ENCODE measurements around the gene KXD1.
A peak's percentile ranks its signal among the peaks of the same experiment; 100 is the strongest.
"Not testable (repeated sequence)": the region's sequence is repeated elsewhere in the genome, so short reads cannot be mapped to it uniquely, and the experiment has no call there.

KXD1 gene

GRCh38 chr19:18599485-18599884, 41.8 kb downstream of the KXD1 start:
- H3K27me3 Mint-ChIP-seq, result peaks cover 22% of the 10 kb centered on the region
- H3K36me3 Mint-ChIP-seq (ENCODE audit: low read depth), result no peaks in the 10 kb centered on the region
- no peak overlapping the region for H3K4me3 Mint-ChIP-seq
- H3K9me3 Mint-ChIP-seq, result no peaks in the 10 kb centered on the region
- no peak overlapping the region for H3K27ac Mint-ChIP-seq
- peaks cover 17% of the 10 kb centered on the region for H3K4me1 Mint-ChIP-seq (ENCODE audit: low read depth)

GRCh38 chr19:18600692-18601397, 43.2 kb downstream of the KXD1 start:
- H3K9me3 Mint-ChIP-seq; H3K36me3 Mint-ChIP-seq (ENCODE audit: low read depth); H3K4me3 Mint-ChIP-seq; H3K27ac Mint-ChIP-seq: not testable (repeated sequence)
- Mint-ChIP-seq H3K27me3 (peaks cover 34% of the 10 kb centered on the region), H3K4me1 (ENCODE audit: low read depth) (peaks cover 12% of the 10 kb centered on the region)

GRCh38 chr19:18601875-18602274, 44.2 kb downstream of the KXD1 start:
- Mint-ChIP-seq H3K9me3 (no peaks in the 10 kb centered on the region), H3K27ac (no peak overlapping the region), H3K4me3 (no peak overlapping the region), H3K27me3 (peaks cover 34% of the 10 kb centered on the region), H3K36me3 (ENCODE audit: low read depth) (no peaks in the 10 kb centered on the region), H3K4me1 (ENCODE audit: low read depth) (peaks cover 8% of the 10 kb centered on the region)

GRCh38 chr19:18603255-18603957, 45.7 kb downstream of the KXD1 start:
- Mint-ChIP-seq H3K4me3 (no peak overlapping the region), H3K27me3 (peaks cover 44% of the 10 kb centered on the region), H3K4me1 (ENCODE audit: low read depth) (peaks cover 11% of the 10 kb centered on the region), H3K27ac (no peak overlapping the region), H3K9me3 (no peaks in the 10 kb centered on the region), H3K36me3 (ENCODE audit: low read depth) (no peaks in the 10 kb centered on the region)

- Mint-ChIP-seq H3K4me3 (no peak overlapping the region), H3K4me1 (ENCODE audit: low read depth) (peaks cover 11% of the 10 kb centered on the region), H3K9me3 (no peaks in the 10 kb centered on the region), H3K36me3 (ENCODE audit: low read depth) (no peaks in the 10 kb centered on the region), H3K27ac (no peak overlapping the region), H3K27me3 (peaks cover 52% of the 10 kb centered on the region)
These were observed 46.5 kb downstream of the KXD1 start for GRCh38 chr19:18603958-18604819.

- peaks cover 11% of the 10 kb centered on the region for H3K4me1 Mint-ChIP-seq (ENCODE audit: low read depth)
- H3K27me3 Mint-ChIP-seq, result peaks cover 58% of the 10 kb centered on the region
- H3K36me3 Mint-ChIP-seq (ENCODE audit: low read depth), result no peaks in the 10 kb centered on the region
- no peaks in the 10 kb centered on the region for H3K9me3 Mint-ChIP-seq
- no peak overlapping the region for H3K4me3 Mint-ChIP-seq
- no peak overlapping the region for H3K27ac Mint-ChIP-seq
These were observed 47.1 kb downstream of the KXD1 start for GRCh38 chr19:18604820-18605159.

GRCh38 chr19:18605196-18605545, 47.5 kb downstream of the KXD1 start:
- Mint-ChIP-seq H3K4me1 (ENCODE audit: low read depth) (peaks cover 11% of the 10 kb centered on the region), H3K27me3 (peaks cover 62% of the 10 kb centered on the region)

GRCh38 chr19:18605546-18606280, 48.0 kb downstream of the KXD1 start:
- Mint-ChIP-seq H3K4me1 (ENCODE audit: low read depth) (peaks cover 11% of the 10 kb centered on the region), H3K27me3 (peaks cover 65% of the 10 kb centered on the region), H3K27ac (no peak overlapping the region), H3K4me3 (peak overlapping the region; percentile 47), H3K36me3 (ENCODE audit: low read depth) (no peaks in the 10 kb centered on the region), H3K9me3 (no peaks in the 10 kb centered on the region)

More at GRCh38 chr19:18605196-18605545, 47.5 kb downstream of the KXD1 start:
- Mint-ChIP-seq H3K4me3 (peak overlapping the region; percentile 47), H3K36me3 (ENCODE audit: low read depth) (no peaks in the 10 kb centered on the region), H3K9me3 (no peaks in the 10 kb centered on the region), H3K27ac (no peak overlapping the region)

- H3K9me3 Mint-ChIP-seq, result no peaks in the 10 kb centered on the region
- no peak within 1 kb of the TSS for H3K4me3 Mint-ChIP-seq
- no peak within 1 kb of the TSS for H3K27ac Mint-ChIP-seq
- peaks cover 68% of the 10 kb centered on the region for H3K27me3 Mint-ChIP-seq
- H3K36me3 Mint-ChIP-seq (ENCODE audit: low read depth), result no peaks in the 10 kb centered on the region
- peaks cover 15% of the 10 kb centered on the region for H3K4me1 Mint-ChIP-seq (ENCODE audit: low read depth)
These were observed 48.9 kb downstream of the KXD1 start, which contains the start of gene CRLF1 for GRCh38 chr19:18606281-18607225. TSS of gene CRLF1 (minus strand) at chr19:18606799. CDS start at chr19:18606656, 143 bp downstream.

GRCh38 chr19:18607226-18608101, 49.8 kb downstream of the KXD1 start:
- Mint-ChIP-seq H3K27ac (no peak overlapping the region), H3K36me3 (ENCODE audit: low read depth) (no peaks in the 10 kb centered on the region), H3K9me3 (no peaks in the 10 kb centered on the region), H3K4me1 (ENCODE audit: low read depth) (peaks cover 22% of the 10 kb centered on the region), H3K27me3 (peaks cover 68% of the 10 kb centered on the region), H3K4me3 (no peak overlapping the region)

GRCh38 chr19:18608102-18608804, 50.6 kb downstream of the KXD1 start:
- peaks cover 63% of the 10 kb centered on the region for H3K27me3 Mint-ChIP-seq
- H3K36me3 Mint-ChIP-seq (ENCODE audit: low read depth), result no peaks in the 10 kb centered on the region
- H3K27ac Mint-ChIP-seq, result no peak overlapping the region
- no peak overlapping the region for H3K4me3 Mint-ChIP-seq
- peaks cover 22% of the 10 kb centered on the region for H3K4me1 Mint-ChIP-seq (ENCODE audit: low read depth)
- H3K9me3 Mint-ChIP-seq, result no peaks in the 10 kb centered on the region

GRCh38 chr19:18608805-18609716, 51.4 kb downstream of the KXD1 start:
- no peak overlapping the region for H3K4me3 Mint-ChIP-seq

More at GRCh38 chr19:18608805-18609716, 51.4 kb downstream of the KXD1 start:
- peaks cover 23% of the 10 kb centered on the region for H3K4me1 Mint-ChIP-seq (ENCODE audit: low read depth)
- no peak overlapping the region for H3K27ac Mint-ChIP-seq
- peaks cover 67% of the 10 kb centered on the region for H3K27me3 Mint-ChIP-seq
- no peaks in the 10 kb centered on the region for H3K36me3 Mint-ChIP-seq (ENCODE audit: low read depth)
- H3K9me3 Mint-ChIP-seq, result no peaks in the 10 kb centered on the region
